Activated CD4-positive, alpha-beta T cell treated with anti-CD3 and anti-CD28 coated beads, Interleukin-2, amount 50 U/mL, for 4 hours (primary cell): ENCODE results near the gene ADAM30.
"Not testable (repeated sequence)": the region's sequence is repeated elsewhere in the genome, so short reads cannot be mapped to it uniquely, and the experiment has no call there.

Experiments used
- DNase-seq, 2 experiments: peaks; one replicate each; pipeline ENCODE4 v3.0.0-alpha.2; 2020

Gene ADAM30

GRCh38 chr1:119873135-119874015 is 22.9 kb downstream of the ADAM30 start:
- DNase-seq, result no peak

GRCh38 chr1:119871881-119872280 is 24.4 kb downstream of the ADAM30 start:
- DNase-seq, result no peak

- peak; percentile 40 to 50 for DNase-seq
Observed at GRCh38 chr1:119870917-119871596, 25.3 kb downstream of the ADAM30 start.

GRCh38 chr1:119869995-119870394 is 26.3 kb downstream of the ADAM30 start:
- DNase-seq, result no peak

- no peak for DNase-seq
Observed at GRCh38 chr1:119868176-119868575, 28.1 kb downstream of the ADAM30 start.

- DNase-seq, result no peak
Observed at GRCh38 chr1:119866451-119866850, 29.9 kb downstream of the ADAM30 start.

GRCh38 chr1:119865627-119866026 is 30.7 kb downstream of the ADAM30 start:
- DNase-seq, result no peak

- no peak for DNase-seq
Observed at GRCh38 chr1:119862276-119862675, 34.0 kb downstream of the ADAM30 start.

- DNase-seq, result no peak
Observed at GRCh38 chr1:119861547-119861946, 34.8 kb downstream of the ADAM30 start.

- no peak for DNase-seq
Observed at GRCh38 chr1:119859647-119860046, 36.7 kb downstream of the ADAM30 start.

- not testable (repeated sequence) for DNase-seq
Observed at GRCh38 chr1:119858556-119859214, 37.6 kb downstream of the ADAM30 start.

GRCh38 chr1:119858126-119858525 is 38.2 kb downstream of the ADAM30 start:
- DNase-seq, result no peak

- no peak for DNase-seq
Observed at GRCh38 chr1:119853155-119853554, 43.2 kb downstream of the ADAM30 start.

- DNase-seq, result not testable (repeated sequence)
Observed at GRCh38 chr1:119844206-119844605, 52.1 kb downstream of the ADAM30 start.
